Loucy (cell line): ENCODE results near the gene TMEM184A.
"Not testable (repeated sequence)": the region's sequence is repeated elsewhere in the genome, so short reads cannot be mapped to it uniquely, and the experiment has no call there.

Experiments
- H2AFZ ChIP-seq: fragments of 200-600 bp; sonication (generic); 2 replicates; pipeline ENCODE4 v1.6.0; 2016; ENCODE audit warnings: antibody characterized with exemption, mild to moderate bottlenecking, low read length, moderate library complexity
- H3F3A ChIP-seq: fragments of 200-600 bp; 2 replicates; pipeline ENCODE4 v1.6.0; 2016; ENCODE audit warnings: antibody characterized with exemption, low read depth, mild to moderate bottlenecking
- H3K27me3 ChIP-seq: fragments of 200-600 bp; sonication (generic); 2 replicates; pipeline ENCODE4 v1.6.1; 2014; ENCODE audit warnings: low read length, mild to moderate bottlenecking; ENCODE audit not compliant: insufficient read depth, poor library complexity, severe bottlenecking
- H3K36me3 ChIP-seq: fragments of 200-600 bp; sonication (generic); 2 replicates; pipeline ENCODE4 v1.6.1; 2016; ENCODE audit warnings: low read length; ENCODE audit not compliant: insufficient read depth
- H3K4me1 ChIP-seq: fragments of 200-600 bp; sonication (generic); 2 replicates; pipeline ENCODE4 v1.5.1; 2014; ENCODE audit warnings: low read length, mild to moderate bottlenecking; ENCODE audit not compliant: insufficient read depth, poor library complexity, severe bottlenecking
- H3K4me2 ChIP-seq: fragments of 200-600 bp; sonication (generic); 2 replicates; pipeline ENCODE4 v1.6.0; 2014; ENCODE audit warnings: antibody characterized with exemption, low read length, low read depth, mild to moderate bottlenecking; ENCODE audit not compliant: poor library complexity, severe bottlenecking
- H3K4me3 ChIP-seq: fragments of 200-600 bp; sonication (generic); 2 replicates; pipeline ENCODE4 v1.5.1; 2014; ENCODE audit warnings: low read length, mild to moderate bottlenecking, mixed read lengths; ENCODE audit not compliant: poor library complexity, severe bottlenecking
- H3K79me2 ChIP-seq: fragments of 200-600 bp; sonication (generic); 2 replicates; pipeline ENCODE4 v1.6.1; 2014; ENCODE audit warnings: low read length; ENCODE audit not compliant: insufficient read depth
- H3K9ac ChIP-seq: fragments of 200-600 bp; sonication (generic); 2 replicates; pipeline ENCODE4 v1.6.0; 2014; ENCODE audit warnings: mild to moderate bottlenecking, low read depth, low read length, moderate library complexity; ENCODE audit not compliant: poor library complexity, severe bottlenecking
- H3K9me2 ChIP-seq: fragments of 200-600 bp; sonication (generic); replicated peaks from 2 replicates; pipeline ENCODE4 v1.6.1; 2016; ENCODE audit warnings: low read depth, low read length, mixed read lengths
- H3K9me3 ChIP-seq: fragments of 200-600 bp; sonication (generic); 2 replicates; pipeline ENCODE4 v1.6.1; 2014; ENCODE audit warnings: mild to moderate bottlenecking, antibody characterized with exemption, low read length, low read depth; ENCODE audit not compliant: insufficient read depth
- H4K20me1 ChIP-seq: fragments of 200-600 bp; sonication (generic); 2 replicates; pipeline ENCODE4 v1.6.0; 2014; ENCODE audit warnings: antibody characterized with exemption, low read length, mild to moderate bottlenecking; ENCODE audit not compliant: insufficient read depth, poor library complexity, severe bottlenecking
- EZH2phosphoT487 ChIP-seq: fragments of 200-600 bp; IDR thresholded peaks from 2 replicates; pipeline ENCODE4 v1.6.1; 2018; ENCODE audit warnings: antibody characterized with exemption, mild to moderate bottlenecking, moderate library complexity, borderline replicate concordance
- TF ChIP-seq, protein P1 (sequence below): fragments of 200-600 bp; sonication (generic); conservative IDR thresholded peaks from 2 replicates; pipeline ENCODE4 v1.5.1; 2014; ENCODE audit warnings: mild to moderate bottlenecking, antibody characterized with exemption, low read length

TMEM184A gene

DNA sequence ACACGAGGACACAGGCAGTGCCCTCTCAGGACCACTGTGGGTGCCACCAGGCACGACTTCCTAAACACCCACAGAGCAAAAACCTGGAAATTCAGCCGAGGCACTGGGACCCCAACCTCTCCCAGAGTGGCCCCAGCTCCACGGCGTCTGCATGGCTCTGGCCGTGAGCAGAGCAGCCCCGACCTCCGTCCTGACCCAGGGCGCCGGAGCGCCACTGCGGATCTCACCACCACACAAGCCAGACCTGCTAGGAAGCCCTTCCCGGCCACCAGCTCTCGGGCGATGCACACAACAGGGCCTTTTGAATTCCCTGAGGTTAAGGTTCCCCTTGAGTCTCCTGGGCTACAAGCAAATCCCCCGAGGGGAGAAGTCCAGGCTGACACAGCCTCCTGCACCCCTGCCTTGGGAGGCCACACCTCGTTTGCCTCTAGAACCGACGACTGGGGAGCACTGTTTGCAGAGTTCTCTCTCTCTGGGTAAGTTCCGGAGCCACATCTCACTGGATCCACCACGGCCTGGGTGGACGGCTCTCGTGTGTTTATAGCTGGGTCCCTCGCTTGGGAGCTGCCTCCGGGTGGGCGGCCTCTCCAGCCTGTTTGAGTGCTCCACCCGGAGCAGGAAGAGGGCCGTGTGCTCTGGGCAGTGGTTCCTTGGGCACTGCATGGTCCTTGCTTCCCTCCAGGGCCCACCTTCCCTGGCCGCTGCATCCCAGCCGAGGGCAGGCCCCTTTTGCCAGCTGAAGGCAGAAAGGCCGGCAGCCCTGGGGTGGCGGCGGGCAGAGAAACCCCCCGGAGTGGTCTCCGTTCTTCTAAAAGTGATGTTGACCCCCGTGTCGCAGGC is 29.4 kb upstream of the TMEM184A start:
- no peaks in the 10 kb centered on the region for H4K20me1 ChIP-seq

DNA sequence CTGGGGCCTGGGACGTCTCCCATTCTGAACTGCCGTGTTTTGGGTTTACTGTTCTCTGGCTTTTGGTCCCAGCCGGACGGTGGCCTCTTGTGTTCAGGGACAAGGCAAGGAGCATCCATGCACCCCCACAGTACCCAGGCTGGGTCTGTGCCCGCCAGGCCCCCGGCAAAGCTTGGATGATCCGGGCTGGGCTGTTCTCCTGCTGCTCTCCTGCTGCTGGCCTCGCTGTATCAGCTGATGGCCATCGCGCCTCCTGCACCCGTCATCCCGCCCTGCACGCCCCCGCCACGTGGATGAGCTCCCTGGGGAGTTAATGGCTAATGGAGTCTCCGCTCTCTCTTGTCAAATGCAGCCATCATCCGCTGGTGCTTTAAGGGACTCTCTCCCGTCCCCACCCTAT is 28.7 kb upstream of the TMEM184A start:
- Histone ChIP-seq H2AFZ (no peak overlapping the region), H3F3A (no peaks in the 10 kb centered on the region), H3K9ac (no peak overlapping the region), H3K4me1 (no peaks in the 10 kb centered on the region), H3K4me2 (no peak overlapping the region), H4K20me1 (no peaks in the 10 kb centered on the region), H3K4me3 (no peak overlapping the region), H3K27me3 (no peaks in the 10 kb centered on the region), H3K9me3 (no peaks in the 10 kb centered on the region), H3K36me3 (no peaks in the 10 kb centered on the region), H3K79me2 (no peaks in the 10 kb centered on the region), H3K9me2 (no peaks in the 10 kb centered on the region)
- TF ChIP-seq EZH2phosphoT487, result no peak
- TF ChIP-seq, protein P1, sequence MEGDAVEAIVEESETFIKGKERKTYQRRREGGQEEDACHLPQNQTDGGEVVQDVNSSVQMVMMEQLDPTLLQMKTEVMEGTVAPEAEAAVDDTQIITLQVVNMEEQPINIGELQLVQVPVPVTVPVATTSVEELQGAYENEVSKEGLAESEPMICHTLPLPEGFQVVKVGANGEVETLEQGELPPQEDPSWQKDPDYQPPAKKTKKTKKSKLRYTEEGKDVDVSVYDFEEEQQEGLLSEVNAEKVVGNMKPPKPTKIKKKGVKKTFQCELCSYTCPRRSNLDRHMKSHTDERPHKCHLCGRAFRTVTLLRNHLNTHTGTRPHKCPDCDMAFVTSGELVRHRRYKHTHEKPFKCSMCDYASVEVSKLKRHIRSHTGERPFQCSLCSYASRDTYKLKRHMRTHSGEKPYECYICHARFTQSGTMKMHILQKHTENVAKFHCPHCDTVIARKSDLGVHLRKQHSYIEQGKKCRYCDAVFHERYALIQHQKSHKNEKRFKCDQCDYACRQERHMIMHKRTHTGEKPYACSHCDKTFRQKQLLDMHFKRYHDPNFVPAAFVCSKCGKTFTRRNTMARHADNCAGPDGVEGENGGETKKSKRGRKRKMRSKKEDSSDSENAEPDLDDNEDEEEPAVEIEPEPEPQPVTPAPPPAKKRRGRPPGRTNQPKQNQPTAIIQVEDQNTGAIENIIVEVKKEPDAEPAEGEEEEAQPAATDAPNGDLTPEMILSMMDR, result no peak

More for the DNA sequence above, 29.4 kb upstream of the TMEM184A start:
- H3K4me3 ChIP-seq, result no peak overlapping the region
- no peak overlapping the region for H2AFZ ChIP-seq
- H3K27me3 ChIP-seq, result no peaks in the 10 kb centered on the region
- H3K4me1 ChIP-seq, result no peaks in the 10 kb centered on the region
- no peak for TF ChIP-seq EZH2phosphoT487
- TF ChIP-seq, protein P1, result no peak
- no peak overlapping the region for H3K9ac ChIP-seq
- H3F3A ChIP-seq, result no peaks in the 10 kb centered on the region
- H3K36me3 ChIP-seq, result no peaks in the 10 kb centered on the region
- no peaks in the 10 kb centered on the region for H3K79me2 ChIP-seq
- H3K9me2 ChIP-seq, result no peaks in the 10 kb centered on the region
- no peaks in the 10 kb centered on the region for H3K9me3 ChIP-seq
- no peak overlapping the region for H3K4me2 ChIP-seq

DNA sequence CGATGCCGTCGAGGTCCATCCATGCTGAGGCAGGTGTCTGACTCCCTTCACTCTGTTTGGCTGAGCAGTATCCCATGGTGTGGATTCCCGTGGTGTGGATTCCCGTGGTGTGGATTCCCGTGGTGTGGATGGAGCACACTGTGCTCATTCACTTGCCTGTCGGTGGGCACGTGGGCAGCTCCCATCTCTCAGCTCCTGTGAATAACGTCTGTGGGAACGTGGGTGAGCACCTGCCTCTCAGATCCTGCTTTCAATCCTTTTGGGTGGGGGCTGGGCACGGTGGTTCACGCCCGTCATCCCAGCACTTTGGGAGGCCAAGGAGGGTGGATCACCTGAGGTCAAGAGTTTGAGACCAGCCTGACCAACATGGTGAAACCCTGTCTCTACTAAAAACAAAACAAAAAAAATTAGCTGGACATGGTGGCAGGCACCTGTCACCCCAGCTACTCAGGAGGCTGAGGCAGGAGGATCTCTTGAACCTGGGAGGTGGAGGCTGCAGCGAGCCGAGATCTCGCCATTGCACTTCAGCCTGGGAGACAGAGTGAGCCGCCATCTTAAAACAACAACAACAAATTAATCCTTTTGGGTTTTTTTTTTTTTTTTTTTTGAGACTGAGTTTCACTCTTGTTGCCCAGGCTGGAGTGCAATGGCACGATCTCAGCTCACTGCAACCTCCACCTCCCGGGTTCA is 27.4 kb upstream of the TMEM184A start:
- H2AFZ ChIP-seq, H4K20me1 ChIP-seq, H3K9me2 ChIP-seq, H3K27me3 ChIP-seq, H3K4me1 ChIP-seq, H3K9ac ChIP-seq, H3K4me2 ChIP-seq, H3K4me3 ChIP-seq, H3K36me3 ChIP-seq, H3K9me3 ChIP-seq, H3F3A ChIP-seq, H3K79me2 ChIP-seq: not testable (repeated sequence)
